HepG2 (cell line): ENCODE data around the gene ARL16. TPM values are rescaled to one million over a fixed set of nuclear protein-coding genes. Genes with fewer than 3 reads are reported as not detected.

Experiments
- microRNA-seq: library from miRNA; unstranded; fragments of <30 nt; microRNA quantifications from one replicate; pipeline ENCODE4, GENCODE V29; 2020
- polyA plus RNA-seq, 8 experiments: library from polyadenylated mRNA; depleted of rRNA in 3 of 8; stranded (reverse) in 7 of 8; unstranded in 1 of 8; fragments of >200 nt; fragmentation: Illumina TruSeq in 4 of 8; extraction: Trizol in 4 of 8; gene quantifications; 2 replicates each; pipeline versions ENCODE4 v1.2.1 to v1.2.3, GENCODE V29; 2011 to 2016; ENCODE audit warnings: low read depth in 4 of 8, missing spikeins in 1 of 8, mixed read lengths in 1 of 8; ENCODE audit not compliant: insufficient read depth in 1 of 8
- small RNA-seq, 3 experiments: library from RNA; depleted of rRNA; stranded (forward); fragments of <200 nt; gene quantifications; one replicate each; pipeline ENCODE3, GENCODE V24; 2012; ENCODE audit warnings: low read depth in 2 of 3, low replicate concordance in 1 of 3; ENCODE audit not compliant: insufficient read length in 3 of 3, insufficient read depth in 2 of 3
- total RNA-seq, 5 experiments: library from RNA; depleted of rRNA; stranded (reverse); fragments of >200 nt; fragmentation: Illumina TruSeq; extraction: Trizol; gene quantifications; 2 replicates each; pipeline ENCODE4 v1.2.3, GENCODE V29; 2016; ENCODE audit warnings: low read depth in 1 of 5

The ARL16 gene
- total and polyA plus RNA-seq, 2 of the 13 experiments (the other 11 are each of a cell fraction or from before 2014, with no cell fraction given), result 20.8 to 30.8 TPM

Small RNA genes within 50 kb of the gene (microRNA-seq; reads per million reads assigned to microRNA genes)
- gene MIR6786, result 1.4 reads per million

Small RNA genes within 50 kb of the gene (small RNA-seq; reads per million reads assigned to genes)
- 0 to 0.10 (median 0) reads per million in 3 experiments for gene MIR6786

Other genes starting within 250 kb of the ARL16 start
- 973 and 1,028 TPM in 2 replicates for gene ACTG1, start 171.0 kb downstream of the ARL16 start, total RNA-seq (2016; rRNA removed; fragmentation: Illumina TruSeq; extraction: Trizol)
- 1,138 and 1,217 TPM in 2 replicates for gene ACTG1, start 171.0 kb downstream of the ARL16 start, polyA plus RNA-seq (2011; rRNA removed)
- not detected in 2 replicates for gene FSCN2, start 155.4 kb downstream of the ARL16 start, total RNA-seq (2016; rRNA removed; fragmentation: Illumina TruSeq; extraction: Trizol)
- gene FSCN2, start 155.4 kb downstream of the ARL16 start, polyA plus RNA-seq (2011; rRNA removed), result 0.09 and 0.31 TPM in 2 replicates
- 13.9 and 20.8 TPM in 2 replicates for gene FAAP100, start 131.4 kb downstream of the ARL16 start, total RNA-seq (2016; rRNA removed; fragmentation: Illumina TruSeq; extraction: Trizol)
- gene FAAP100, start 131.4 kb downstream of the ARL16 start, polyA plus RNA-seq (2011; rRNA removed), result 7.6 and 11.1 TPM in 2 replicates
- 57.0 and 64.7 TPM in 2 replicates for gene NPLOC4, start 46.7 kb downstream of the ARL16 start, total RNA-seq (2016; rRNA removed; fragmentation: Illumina TruSeq; extraction: Trizol)
- gene NPLOC4, start 46.7 kb downstream of the ARL16 start, polyA plus RNA-seq (2011; rRNA removed), result 95.3 and 97.0 TPM in 2 replicates
- gene TSPAN10, start 46.6 kb downstream of the ARL16 start, total RNA-seq (2016; rRNA removed; fragmentation: Illumina TruSeq; extraction: Trizol), result 0.27 and 0.75 TPM in 2 replicates
- 0.54 and 0.67 TPM in 2 replicates for gene TSPAN10, start 46.6 kb downstream of the ARL16 start, polyA plus RNA-seq (2011; rRNA removed)
- 1.0 and 1.4 TPM in 2 replicates for gene PDE6G, start 27.3 kb downstream of the ARL16 start, total RNA-seq (2016; rRNA removed; fragmentation: Illumina TruSeq; extraction: Trizol)
- 4.9 and 6.7 TPM in 2 replicates for gene PDE6G, start 27.3 kb downstream of the ARL16 start, polyA plus RNA-seq (2011; rRNA removed)
- 34.9 and 37.5 TPM in 2 replicates for gene OXLD1, start 17.2 kb downstream of the ARL16 start, total RNA-seq (2016; rRNA removed; fragmentation: Illumina TruSeq; extraction: Trizol)
- 27.1 and 40.3 TPM in 2 replicates for gene OXLD1, start 17.2 kb downstream of the ARL16 start, polyA plus RNA-seq (2011; rRNA removed)
- gene CCDC137, start 17.1 kb downstream of the ARL16 start, total RNA-seq (2016; rRNA removed; fragmentation: Illumina TruSeq; extraction: Trizol), result 34.4 and 39.1 TPM in 2 replicates
- 14.6 and 14.7 TPM in 2 replicates for gene CCDC137, start 17.1 kb downstream of the ARL16 start, polyA plus RNA-seq (2011; rRNA removed)
- gene HGS, start 214 bp upstream of the ARL16 start, total RNA-seq (2016; rRNA removed; fragmentation: Illumina TruSeq; extraction: Trizol), result 54.1 and 73.3 TPM in 2 replicates
- 78.1 and 85.3 TPM in 2 replicates for gene HGS, start 214 bp upstream of the ARL16 start, polyA plus RNA-seq (2011; rRNA removed)
- 39.1 and 72.5 TPM in 2 replicates for gene MRPL12, start 19.6 kb upstream of the ARL16 start, total RNA-seq (2016; rRNA removed; fragmentation: Illumina TruSeq; extraction: Trizol)
- gene MRPL12, start 19.6 kb upstream of the ARL16 start, polyA plus RNA-seq (2011; rRNA removed), result 94.1 and 112 TPM in 2 replicates
- gene SLC25A10, start 28.5 kb upstream of the ARL16 start, total RNA-seq (2016; rRNA removed; fragmentation: Illumina TruSeq; extraction: Trizol), result 111 and 140 TPM in 2 replicates
- gene SLC25A10, start 28.5 kb upstream of the ARL16 start, polyA plus RNA-seq (2011; rRNA removed), result 46.5 and 59.7 TPM in 2 replicates
- gene GCGR, start 120.4 kb upstream of the ARL16 start, total RNA-seq (2016; rRNA removed; fragmentation: Illumina TruSeq; extraction: Trizol), result 0.13 TPM in 1 of 2 replicates, not detected in the other
- gene GCGR, start 120.4 kb upstream of the ARL16 start, polyA plus RNA-seq (2011; rRNA removed), result 0.04 and 0.27 TPM in 2 replicates
- 76.1 and 84.9 TPM in 2 replicates for gene MCRIP1, start 149.5 kb upstream of the ARL16 start, total RNA-seq (2016; rRNA removed; fragmentation: Illumina TruSeq; extraction: Trizol)
- gene MCRIP1, start 149.5 kb upstream of the ARL16 start, polyA plus RNA-seq (2011; rRNA removed), result 79.7 and 113 TPM in 2 replicates
- 0.69 and 1.00 TPM in 2 replicates for gene PPP1R27, start 151.3 kb upstream of the ARL16 start, total RNA-seq (2016; rRNA removed; fragmentation: Illumina TruSeq; extraction: Trizol)
- gene PPP1R27, start 151.3 kb upstream of the ARL16 start, polyA plus RNA-seq (2011; rRNA removed), result 0.17 and 0.33 TPM in 2 replicates
- gene P4HB, start 176.7 kb upstream of the ARL16 start, total RNA-seq (2016; rRNA removed; fragmentation: Illumina TruSeq; extraction: Trizol), result 337 and 782 TPM in 2 replicates
- 181 and 185 TPM in 2 replicates for gene P4HB, start 176.7 kb upstream of the ARL16 start, polyA plus RNA-seq (2011; rRNA removed)
- 64.0 and 120 TPM in 2 replicates for gene ARHGDIA, start 187.5 kb upstream of the ARL16 start, total RNA-seq (2016; rRNA removed; fragmentation: Illumina TruSeq; extraction: Trizol)
- 40.0 and 52.1 TPM in 2 replicates for gene ARHGDIA, start 187.5 kb upstream of the ARL16 start, polyA plus RNA-seq (2011; rRNA removed)
- gene ALYREF, start 207.8 kb upstream of the ARL16 start, total RNA-seq (2016; rRNA removed; fragmentation: Illumina TruSeq; extraction: Trizol), result 264 and 269 TPM in 2 replicates
- 58.4 and 59.8 TPM in 2 replicates for gene ALYREF, start 207.8 kb upstream of the ARL16 start, polyA plus RNA-seq (2011; rRNA removed)
- gene ANAPC11, start 207.9 kb upstream of the ARL16 start, total RNA-seq (2016; rRNA removed; fragmentation: Illumina TruSeq; extraction: Trizol), result 114 and 127 TPM in 2 replicates
- gene ANAPC11, start 207.9 kb upstream of the ARL16 start, polyA plus RNA-seq (2011; rRNA removed), result 235 and 250 TPM in 2 replicates
- 0.56 and 0.93 TPM in 2 replicates for gene NPB, start 218.4 kb upstream of the ARL16 start, total RNA-seq (2016; rRNA removed; fragmentation: Illumina TruSeq; extraction: Trizol)
- gene NPB, start 218.4 kb upstream of the ARL16 start, polyA plus RNA-seq (2011; rRNA removed), result 0.11 and 0.22 TPM in 2 replicates
- 240 and 297 TPM in 2 replicates for gene PCYT2, start 227.6 kb upstream of the ARL16 start, total RNA-seq (2016; rRNA removed; fragmentation: Illumina TruSeq; extraction: Trizol)
- 147 and 222 TPM in 2 replicates for gene PCYT2, start 227.6 kb upstream of the ARL16 start, polyA plus RNA-seq (2011; rRNA removed)
- 14.5 and 24.8 TPM in 2 replicates for gene SIRT7, start 234.4 kb upstream of the ARL16 start, total RNA-seq (2016; rRNA removed; fragmentation: Illumina TruSeq; extraction: Trizol)
- gene SIRT7, start 234.4 kb upstream of the ARL16 start, polyA plus RNA-seq (2011; rRNA removed), result 8.3 and 10.9 TPM in 2 replicates
- 12.4 and 14.5 TPM in 2 replicates for gene MAFG, start 243.9 kb upstream of the ARL16 start, total RNA-seq (2016; rRNA removed; fragmentation: Illumina TruSeq; extraction: Trizol)
- 20.0 TPM in 2 replicates for gene MAFG, start 243.9 kb upstream of the ARL16 start, polyA plus RNA-seq (2011; rRNA removed)